Central memory CD8-positive, alpha-beta T cell (primary cell): ENCODE data around the gene PLXDC2.

Source experiments
- ATAC-seq: fragments of 150-1000 bp; cut with Tn5 transposase; replicated peaks from 2 replicates; pipeline ENCODE4 v1.10.0; 2022; ENCODE audit warnings: mild to moderate bottlenecking, moderate FRiP score, moderate number of reproducible peaks; ENCODE audit not compliant: poor library complexity, severe bottlenecking; ENCODE audit errors: extremely low read depth
- DNase-seq, 2 donors: peaks; one replicate each; pipeline ENCODE4 v3.0.0; 2021; ENCODE audit warnings: low spot score in 2 of 2
- H3K27ac Mint-ChIP-seq: one replicate; pipeline ENCODE4 v1.8.0; 2022; ENCODE audit warnings: low read depth, mild to moderate bottlenecking, moderate library complexity, mixed read lengths
- H3K27me3 Mint-ChIP-seq: one replicate; pipeline ENCODE4 v1.8.0; 2022; ENCODE audit warnings: mixed read lengths
- H3K36me3 Mint-ChIP-seq: one replicate; pipeline ENCODE4 v1.8.0; 2022; ENCODE audit warnings: mild to moderate bottlenecking, moderate library complexity, mixed read lengths; ENCODE audit not compliant: insufficient read depth
- H3K4me1 Mint-ChIP-seq: one replicate; pipeline ENCODE4 v1.8.0; 2022; ENCODE audit warnings: mixed read lengths
- H3K4me3 Mint-ChIP-seq: one replicate; pipeline ENCODE4 v1.8.0; 2022; ENCODE audit warnings: mild to moderate bottlenecking, moderate library complexity, mixed read lengths
- H3K9me3 Mint-ChIP-seq: one replicate; pipeline ENCODE4 v1.8.0; 2022; ENCODE audit warnings: mixed read lengths

The PLXDC2 gene

GRCh38 chr10:19819419-19820033 lies 3.3 kb downstream of the PLXDC2 start:
- Mint-ChIP-seq H3K27me3 (peaks cover 20% of the 10 kb centered on the region), H3K36me3 (peaks cover 2% of the 10 kb centered on the region), H3K4me1 (peaks cover 5% of the 10 kb centered on the region), H3K4me3 (no peak overlapping the region), H3K27ac (no peak overlapping the region), H3K9me3 (peaks cover 6% of the 10 kb centered on the region)
- DNase-seq (no peak), ATAC-seq (no peak)

DNA sequence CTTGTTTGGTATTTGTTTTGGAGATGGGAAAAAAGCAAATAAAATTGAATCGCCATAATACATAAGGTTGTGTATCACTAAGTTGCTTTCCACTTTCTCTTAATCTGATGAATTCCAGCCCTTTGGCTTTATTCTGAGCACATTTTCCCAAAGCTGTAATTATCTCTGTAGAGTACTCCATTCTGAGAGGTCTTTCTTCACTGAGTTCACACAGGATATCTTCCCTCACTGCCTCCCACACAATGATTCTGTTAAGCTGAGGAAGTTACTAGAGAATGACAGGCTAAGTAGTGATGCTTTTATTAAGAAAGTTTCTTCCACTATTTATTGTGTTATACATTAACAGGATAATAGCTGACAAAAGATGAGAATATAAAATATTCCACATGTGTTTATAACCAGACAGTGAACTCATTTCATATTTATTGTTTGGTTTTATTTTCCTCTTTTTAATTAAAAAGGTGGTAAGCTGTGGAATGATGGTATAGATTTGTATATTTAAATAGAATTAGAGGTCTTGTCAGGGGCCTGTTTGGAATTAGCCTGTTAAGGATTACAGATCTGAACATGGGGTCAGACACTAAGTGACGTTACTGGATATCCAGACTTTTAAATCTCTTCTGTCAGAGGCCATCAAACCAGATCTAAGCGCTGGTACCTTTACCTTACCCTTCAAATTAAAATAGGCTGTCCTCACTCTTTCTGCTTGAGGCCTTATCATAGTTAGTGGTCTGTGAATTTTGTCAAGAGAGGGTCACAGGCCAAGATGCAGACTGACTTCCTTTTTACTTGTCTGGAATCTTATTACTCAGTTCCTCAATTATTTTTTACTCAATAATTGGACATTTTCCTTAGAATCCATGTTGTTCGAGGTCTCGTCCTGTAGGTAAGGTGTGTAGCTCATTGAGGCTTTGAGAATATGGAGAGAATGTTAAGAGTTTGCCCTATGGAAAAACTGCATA lies 8.4 kb downstream of the PLXDC2 start:
- Mint-ChIP-seq H3K9me3 (peaks cover 12% of the 10 kb centered on the region), H3K36me3 (peaks cover 2% of the 10 kb centered on the region), H3K27me3 (no peaks in the 10 kb centered on the region), H3K27ac (no peak overlapping the region), H3K4me3 (no peak overlapping the region), H3K4me1 (no peaks in the 10 kb centered on the region)
- no peak for DNase-seq
- ATAC-seq = no peak

GRCh38 chr10:19825700-19826099 lies 9.5 kb downstream of the PLXDC2 start:
- Mint-ChIP-seq H3K27me3 (no peaks in the 10 kb centered on the region), H3K27ac (no peak overlapping the region), H3K9me3 (peaks cover 12% of the 10 kb centered on the region), H3K4me3 (no peak overlapping the region), H3K36me3 (peaks cover 2% of the 10 kb centered on the region), H3K4me1 (no peaks in the 10 kb centered on the region)
- ATAC-seq (no peak), DNase-seq (no peak)

- no peaks in the 10 kb centered on the region for H3K27me3 Mint-ChIP-seq
- no peaks in the 10 kb centered on the region for H3K36me3 Mint-ChIP-seq
- DNase-seq (no peak), ATAC-seq (no peak)
- no peak overlapping the region for H3K4me3 Mint-ChIP-seq
- H3K27ac Mint-ChIP-seq = no peak overlapping the region
- H3K9me3 Mint-ChIP-seq = peaks cover 15% of the 10 kb centered on the region
- H3K4me1 Mint-ChIP-seq = no peaks in the 10 kb centered on the region
These were observed 10.5 kb downstream of the PLXDC2 start for GRCh38 chr10:19826712-19827111.

GRCh38 chr10:19828278-19829049 lies 12.2 kb downstream of the PLXDC2 start:
- Mint-ChIP-seq H3K9me3 (peaks cover 15% of the 10 kb centered on the region), H3K36me3 (no peaks in the 10 kb centered on the region), H3K4me1 (no peaks in the 10 kb centered on the region), H3K4me3 (no peak overlapping the region), H3K27ac (no peak overlapping the region), H3K27me3 (no peaks in the 10 kb centered on the region)
- DNase-seq (no peak), ATAC-seq (no peak)

- no peak overlapping the region for H3K27ac Mint-ChIP-seq
- ATAC-seq (no peak), DNase-seq (no peak)
- no peaks in the 10 kb centered on the region for H3K27me3 Mint-ChIP-seq
- H3K9me3 Mint-ChIP-seq = peaks cover 32% of the 10 kb centered on the region
- no peaks in the 10 kb centered on the region for H3K4me1 Mint-ChIP-seq
- H3K36me3 Mint-ChIP-seq = no peaks in the 10 kb centered on the region
- no peak overlapping the region for H3K4me3 Mint-ChIP-seq
These were observed 16.5 kb downstream of the PLXDC2 start for GRCh38 chr10:19832699-19833098.

GRCh38 chr10:19833170-19833824 lies 17.1 kb downstream of the PLXDC2 start:
- Mint-ChIP-seq H3K27ac (no peak overlapping the region), H3K4me3 (no peak overlapping the region), H3K4me1 (no peaks in the 10 kb centered on the region), H3K9me3 (peaks cover 32% of the 10 kb centered on the region), H3K27me3 (no peaks in the 10 kb centered on the region), H3K36me3 (no peaks in the 10 kb centered on the region)
- ATAC-seq (no peak), DNase-seq (no peak)

- H3K4me1 Mint-ChIP-seq = no peaks in the 10 kb centered on the region
- H3K4me3 Mint-ChIP-seq = no peak overlapping the region
- no peak overlapping the region for H3K27ac Mint-ChIP-seq
- no peak for ATAC-seq
- no peaks in the 10 kb centered on the region for H3K36me3 Mint-ChIP-seq
- H3K27me3 Mint-ChIP-seq = no peaks in the 10 kb centered on the region
- no peak for DNase-seq
- peaks cover 25% of the 10 kb centered on the region for H3K9me3 Mint-ChIP-seq
These were observed 19.7 kb downstream of the PLXDC2 start for GRCh38 chr10:19835952-19836351.

DNA sequence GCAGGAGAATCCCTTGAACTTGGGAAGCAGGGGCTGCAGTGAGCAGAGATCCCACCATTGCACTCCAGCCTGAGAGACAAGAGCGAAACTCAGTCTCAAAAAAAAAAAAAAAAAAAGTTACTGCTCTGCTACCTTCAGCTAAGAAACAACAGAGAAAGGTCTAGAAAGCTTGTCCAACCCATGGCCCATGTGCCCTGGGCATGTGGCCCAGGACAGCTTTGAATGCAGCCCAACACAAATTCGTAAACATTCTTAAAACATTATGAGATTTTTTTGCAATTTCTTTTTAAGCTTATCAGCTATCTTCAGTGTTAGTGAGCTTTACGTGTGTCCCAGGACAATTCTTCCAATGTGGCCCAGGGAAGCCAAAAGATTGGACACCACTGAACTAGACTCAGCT lies 22.9 kb downstream of the PLXDC2 start:
- H3K27ac Mint-ChIP-seq = no peak overlapping the region
- no peak for DNase-seq
- no peaks in the 10 kb centered on the region for H3K27me3 Mint-ChIP-seq
- ATAC-seq = no peak
- no peak overlapping the region for H3K4me3 Mint-ChIP-seq
- no peaks in the 10 kb centered on the region for H3K36me3 Mint-ChIP-seq
- H3K4me1 Mint-ChIP-seq = no peaks in the 10 kb centered on the region
- H3K9me3 Mint-ChIP-seq = peaks cover 20% of the 10 kb centered on the region

DNA sequence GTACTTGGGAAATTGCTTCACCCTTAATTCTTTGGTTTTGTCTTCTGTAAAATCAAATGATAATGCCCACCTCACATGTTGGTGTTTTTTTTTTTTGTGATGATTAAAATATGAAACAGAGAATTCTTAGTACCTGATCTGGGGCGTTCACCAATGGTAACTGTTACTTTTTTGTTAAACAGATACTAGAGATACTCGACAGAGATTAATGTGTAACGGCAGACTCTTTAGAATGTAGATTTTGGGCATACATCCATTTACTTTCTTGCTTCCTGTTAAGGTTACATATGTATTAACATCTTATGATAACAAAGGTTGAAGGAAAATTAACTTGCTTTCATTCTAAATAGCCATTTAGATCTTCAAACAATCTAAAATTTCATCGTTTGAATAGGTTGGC lies 23.3 kb downstream of the PLXDC2 start:
- no peaks in the 10 kb centered on the region for H3K27me3 Mint-ChIP-seq
- no peak overlapping the region for H3K27ac Mint-ChIP-seq
- H3K4me3 Mint-ChIP-seq = no peak overlapping the region
- H3K9me3 Mint-ChIP-seq = peaks cover 16% of the 10 kb centered on the region
- ATAC-seq (no peak), DNase-seq (no peak)
- no peaks in the 10 kb centered on the region for H3K36me3 Mint-ChIP-seq
- no peaks in the 10 kb centered on the region for H3K4me1 Mint-ChIP-seq

DNA sequence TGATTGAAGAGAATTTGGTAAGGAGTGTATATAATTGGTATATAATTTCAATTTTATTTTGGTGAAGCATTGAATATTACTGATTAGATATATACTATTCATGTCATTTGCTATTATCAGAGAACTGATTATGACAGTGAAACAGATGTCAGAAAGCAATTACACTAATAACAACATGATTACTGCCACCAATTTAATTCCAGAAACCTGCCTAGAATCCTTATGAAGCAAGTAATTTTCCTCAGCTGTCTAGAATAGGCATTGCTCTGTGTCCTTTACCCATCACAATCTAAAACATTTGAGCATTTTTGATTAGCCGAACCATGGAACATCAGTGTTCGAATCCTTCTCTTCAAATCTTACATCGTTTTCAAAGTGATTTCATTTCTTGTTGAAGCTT lies 24.5 kb downstream of the PLXDC2 start:
- H3K9me3 Mint-ChIP-seq = peaks cover 6% of the 10 kb centered on the region
- no peak for DNase-seq
- no peak overlapping the region for H3K27ac Mint-ChIP-seq
- no peaks in the 10 kb centered on the region for H3K4me1 Mint-ChIP-seq
- no peak overlapping the region for H3K4me3 Mint-ChIP-seq
- H3K36me3 Mint-ChIP-seq = no peaks in the 10 kb centered on the region
- ATAC-seq = no peak
- H3K27me3 Mint-ChIP-seq = no peaks in the 10 kb centered on the region

DNA sequence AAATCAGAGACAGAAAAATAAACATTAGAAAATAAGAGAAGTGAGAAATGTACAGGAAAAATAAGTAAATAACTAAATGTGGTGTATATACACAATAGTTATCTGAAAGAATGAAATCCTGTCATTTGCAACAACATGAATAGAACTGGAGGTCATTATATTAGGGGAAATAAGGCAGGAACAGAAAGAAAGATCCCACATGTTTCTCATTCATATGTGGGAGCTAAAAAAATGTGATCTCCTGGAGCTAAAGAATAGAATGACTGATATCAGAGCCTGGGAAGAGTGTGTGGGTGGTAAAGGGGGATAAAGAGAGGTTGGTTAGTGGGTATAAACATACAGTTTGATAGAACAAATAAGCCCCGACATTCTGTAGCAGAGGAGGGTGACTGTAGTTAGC lies 27.3 kb downstream of the PLXDC2 start:
- no peak overlapping the region for H3K4me3 Mint-ChIP-seq
- H3K27ac Mint-ChIP-seq = no peak overlapping the region
- H3K9me3 Mint-ChIP-seq = peaks cover 15% of the 10 kb centered on the region
- ATAC-seq (no peak), DNase-seq (no peak)
- H3K36me3 Mint-ChIP-seq = no peaks in the 10 kb centered on the region
- H3K27me3 Mint-ChIP-seq = no peaks in the 10 kb centered on the region
- no peaks in the 10 kb centered on the region for H3K4me1 Mint-ChIP-seq
